A549 (cell line): ENCODE data around the gene ATP9B. TPM values are rescaled to one million over a fixed set of nuclear protein-coding genes. Genes with fewer than 3 reads are reported as not detected.

Experiments
- ATAC-seq, 2 experiments: fragments of 200-7000 bp in 1 of 2; fragments of >200 bp in 1 of 2; cut with Nextera tagmentation in 1 of 2; cut with Tn5 transposase in 1 of 2; 3 replicates each; pipeline versions ENCODE4 v1.8.0 to v1.9.1; 2018 to 2020; ENCODE audit warnings: mild to moderate bottlenecking in 1 of 2, moderate library complexity in 1 of 2
- CTCF ChIA-PET: fragments of 300-600 bp; sonication (Branson Sonifier 250); formaldehyde crosslinking; extraction: SDS; loops from one replicate; lab custom pipeline; 2021; ENCODE audit warnings: antibody characterized with exemption, inconsistent platforms; lab: Yijun Ruan, JAX
- POLR2A ChIA-PET: fragments of 350-600 bp; formaldehyde crosslinking; extraction: SDS; loops from one replicate; lab custom pipeline; 2021; ENCODE audit warnings: antibody characterized with exemption, inconsistent platforms; lab: Yijun Ruan, JAX
- DNase-seq, 2 experiments: peaks; one replicate each; pipeline versions ENCODE4 v3.0.0 to v3.0.0-alpha.2; 2011 to 2016; ENCODE audit warnings: low read depth in 1 of 2, low spot score in 1 of 2
- FAIRE-seq: peaks from 2 replicates; lab custom pipeline; 2011; peaks lifted over from hg19 to GRCh38; lab: Jason Lieb, UNC
- H3K27ac ChIP-seq, 2 experiments: fragments of >200 bp; sonication (Bioruptor Twin); formaldehyde crosslinking; 3 replicates each; pipeline ENCODE4 v1.5.1; 2016 to 2017
- H3K4me1 ChIP-seq: fragments of >200 bp; sonication (Bioruptor Twin); formaldehyde crosslinking; 3 replicates; pipeline ENCODE4 v1.6.1; 2016
- H3K4me2 ChIP-seq: fragments of >200 bp; sonication (Bioruptor Twin); formaldehyde crosslinking; 3 replicates; pipeline ENCODE4 v1.6.1; 2016
- H3K4me3 ChIP-seq: fragments of >200 bp; sonication (Bioruptor Twin); formaldehyde crosslinking; 3 replicates; pipeline ENCODE4 v1.5.1; 2016
- H3K9me3 ChIP-seq: fragments of >200 bp; sonication (Bioruptor Twin); formaldehyde crosslinking; 3 replicates; pipeline ENCODE4 v1.6.1; 2016
- BHLHE40 ChIP-seq: IDR thresholded peaks from 2 replicates; pipeline ENCODE4 v1.6.1; 2012; ENCODE audit warnings: low read depth, low read length, inconsistent platforms
- CEBPB ChIP-seq, 2 experiments: fragments of >200 bp in 1 of 2; sonication (Bioruptor Twin) in 1 of 2; formaldehyde crosslinking in 1 of 2; IDR thresholded peaks; 2 replicates each; pipeline ENCODE4 v1.6.1; 2012 to 2016
- EHMT2 ChIP-seq: fragments of 200-600 bp; sonication (generic); IDR thresholded peaks from 2 replicates; pipeline ENCODE4 v1.6.1; 2016; ENCODE audit warnings: antibody characterized with exemption, low read depth, mild to moderate bottlenecking, moderate library complexity
- FOXS1 ChIP-seq: fragments of 250-450 bp; sonication (Bioruptor Pico); IDR thresholded peaks from 2 replicates; pipeline ENCODE4 v1.5.0; 2020; ENCODE audit warnings: mild to moderate bottlenecking, moderate library complexity
- GATA3 ChIP-seq: IDR thresholded peaks from 2 replicates; pipeline ENCODE4 v1.6.1; 2012; ENCODE audit warnings: borderline replicate concordance
- HEYL ChIP-seq: fragments of 250-450 bp; sonication (Bioruptor Pico); IDR thresholded peaks from 2 replicates; pipeline ENCODE4 v1.8.0; 2021; ENCODE audit warnings: mild to moderate bottlenecking, moderate library complexity
- HOXA7 ChIP-seq: fragments of 250-450 bp; sonication (Bioruptor Pico); IDR thresholded peaks from 2 replicates; pipeline ENCODE4 v1.5.0; 2020; ENCODE audit warnings: mild to moderate bottlenecking, moderate library complexity
- HOXB13 ChIP-seq: fragments of 250-450 bp; sonication (Bioruptor Pico); IDR thresholded peaks from 2 replicates; pipeline ENCODE4 v1.5.0; 2020; ENCODE audit warnings: low read depth, mild to moderate bottlenecking, moderate library complexity
- HOXB5 ChIP-seq: fragments of 250-450 bp; sonication (Bioruptor Pico); IDR thresholded peaks from 2 replicates; pipeline ENCODE4 v1.5.0; 2020; ENCODE audit warnings: mild to moderate bottlenecking, moderate library complexity
- JUN ChIP-seq, 2 experiments: fragments of >200 bp; sonication (Bioruptor Twin); formaldehyde crosslinking; IDR thresholded peaks; 2 replicates in 1 of 2; 3 replicates in 1 of 2; pipeline ENCODE4 v1.6.1; 2016 to 2017
- JUNB ChIP-seq: fragments of >200 bp; sonication (Bioruptor Twin); formaldehyde crosslinking; IDR thresholded peaks from 2 replicates; pipeline ENCODE4 v1.6.1; 2016
- KDM1A ChIP-seq: fragments of 200-600 bp; sonication (generic); IDR thresholded peaks from 2 replicates; pipeline ENCODE4 v1.6.1; 2016; ENCODE audit warnings: low read depth, mild to moderate bottlenecking
- MAFK ChIP-seq: fragments of 450-650 bp; IDR thresholded peaks from 2 replicates; pipeline ENCODE4 v1.6.1; 2014; ENCODE audit not compliant: partially characterized antibody
- MAZ ChIP-seq: fragments of 150-350 bp; IDR thresholded peaks from 2 replicates; pipeline ENCODE4 v1.6.1; 2014; ENCODE audit warnings: antibody characterized with exemption, low read depth, low read length, borderline replicate concordance
- MYC ChIP-seq: IDR thresholded peaks from 2 replicates; pipeline ENCODE4 v1.6.1; 2012; ENCODE audit warnings: mild to moderate bottlenecking, inconsistent platforms, low read length, improper control_type of control experiment, borderline replicate concordance
- NFE2L2 ChIP-seq: fragments of 150-350 bp; conservative IDR thresholded peaks from 2 replicates; pipeline ENCODE4 v1.6.1; 2014; ENCODE audit warnings: low read length
- POLR2AphosphoS2 ChIP-seq: conservative IDR thresholded peaks from 2 replicates; pipeline ENCODE4 v1.6.1; 2012; ENCODE audit warnings: low read length, improper control_type of control experiment, inconsistent platforms
- RAD21 ChIP-seq, 2 experiments: fragments of >200 bp in 1 of 2; sonication (Bioruptor Twin) in 1 of 2; formaldehyde crosslinking in 1 of 2; IDR thresholded peaks in 1 of 2; conservative IDR thresholded peaks in 1 of 2; 2 replicates in 1 of 2; 3 replicates in 1 of 2; pipeline ENCODE4 v1.6.1; 2012 to 2018; ENCODE audit warnings: inconsistent platforms in 1 of 2
- RCOR1 ChIP-seq: fragments of 150-350 bp; IDR thresholded peaks from 2 replicates; pipeline ENCODE4 v1.6.1; 2014; ENCODE audit warnings: antibody characterized with exemption, low read length, low read depth
- TFCP2L1 ChIP-seq: fragments of 250-450 bp; sonication (Bioruptor Pico); IDR thresholded peaks from 2 replicates; pipeline ENCODE4 v1.5.0; 2021; ENCODE audit warnings: mild to moderate bottlenecking
- ZFP36 ChIP-seq: fragments of 450-650 bp; IDR thresholded peaks from 2 replicates; pipeline ENCODE4 v1.6.1; 2014; ENCODE audit warnings: borderline replicate concordance; ENCODE audit not compliant: partially characterized antibody
- ZSCAN20 ChIP-seq: fragments of 250-450 bp; sonication (Bioruptor Pico); IDR thresholded peaks from 2 replicates; pipeline ENCODE4 v1.8.0; 2022; ENCODE audit warnings: mild to moderate bottlenecking, moderate library complexity
- WGBS: methylation state at CpG from one replicate; pipeline ENCODE4 v1.1.6; 2017; ENCODE audit errors: missing lambda C conversion rate; 5-methylcytosine and 5-hydroxymethylcytosine counted together
- polyA plus RNA-seq, 4 experiments: library from polyadenylated mRNA; depleted of rRNA in 3 of 4; stranded (reverse); fragments of >200 nt; fragmentation: RNase III in 1 of 4; extraction: RNeasy Plus Mini Kit Qiagen cat#74134 plus additional on column Dnase treatment in 1 of 4; gene quantifications; 2 replicates in 3 of 4; 3 replicates in 1 of 4; pipeline ENCODE4 v1.2.3, GENCODE V29; 2011 to 2017
- TF ChIP-seq, protein P1 (sequence below): IDR thresholded peaks from 2 replicates; pipeline ENCODE4 v1.6.1; 2012

ATP9B gene
- polyA plus RNA-seq, 2 of the 4 experiments (the other 2 are of a cell fraction), result 22.6 to 35.7 TPM

DNA sequence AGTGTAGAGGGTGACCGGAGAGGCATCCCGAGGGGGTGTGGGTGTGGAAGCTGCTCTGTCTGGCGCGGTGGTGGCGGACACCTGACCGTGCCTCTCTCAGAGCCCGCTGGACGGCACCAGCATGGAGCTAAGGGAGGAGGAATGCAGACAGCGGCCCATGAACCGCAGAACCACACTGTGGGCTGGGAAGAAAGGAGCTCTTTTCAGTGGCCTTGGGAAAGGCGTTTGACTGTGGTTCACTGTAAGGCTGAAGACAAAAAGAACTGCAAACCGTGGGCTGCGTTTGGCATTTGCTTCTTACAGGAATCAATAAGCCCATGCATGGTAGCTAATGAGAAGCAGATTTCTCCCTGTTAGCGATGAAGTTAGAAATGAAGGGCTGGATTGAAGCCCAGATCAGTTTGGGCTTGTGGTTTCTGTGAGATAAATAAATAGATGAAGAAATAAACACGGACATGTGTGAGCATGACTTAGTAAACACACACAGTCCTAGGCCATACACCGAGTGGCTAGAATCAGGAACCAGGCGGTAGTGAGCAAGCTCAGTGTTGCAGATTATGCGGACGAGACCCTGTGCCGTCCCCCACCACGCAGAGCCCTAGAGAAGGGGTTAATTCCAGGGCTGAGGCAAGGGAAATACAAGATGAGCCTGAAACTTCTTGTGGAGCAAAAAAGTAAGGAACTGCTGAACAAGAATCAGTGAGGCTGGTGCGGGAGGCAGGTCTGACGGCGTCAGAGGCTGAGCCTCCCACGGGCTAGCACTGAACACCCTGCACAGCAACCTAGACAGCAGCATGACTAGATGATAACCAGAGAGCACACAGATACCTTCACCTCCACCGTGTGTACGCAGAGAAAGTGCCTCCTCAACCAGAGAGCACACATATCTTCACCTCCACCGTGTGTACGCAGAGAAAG is 297.2 kb downstream of the ATP9B start (continued):
- no peak for TF ChIP-seq RCOR1
- no peak for TF ChIP-seq NFE2L2

DNA sequence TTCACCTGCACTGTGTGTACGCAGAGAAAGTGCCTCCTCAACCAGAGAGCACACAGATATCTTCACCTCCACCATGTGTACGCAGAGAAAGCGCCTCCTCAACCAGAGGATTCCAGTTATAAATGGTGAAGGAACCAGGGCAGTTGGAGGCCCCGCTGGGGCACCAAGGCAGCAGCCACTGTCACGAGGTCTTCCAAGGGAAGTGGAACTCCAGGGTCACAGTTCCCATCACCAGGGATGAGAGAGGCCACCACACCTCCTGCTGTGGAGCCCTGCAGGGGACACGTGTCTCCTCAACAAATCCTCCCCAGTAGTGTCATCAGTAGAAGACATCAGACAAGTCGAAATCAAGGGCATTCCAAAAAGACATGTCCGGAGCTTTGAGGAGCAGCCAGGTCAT is 298.3 kb downstream of the ATP9B start:
- H3K4me2 ChIP-seq, result no peak overlapping the region
- H3K9me3 ChIP-seq, result no peaks in the 10 kb centered on the region
- ATAC-seq, result no peak
- no peak overlapping the region for H3K27ac ChIP-seq
- no peak for FAIRE-seq
- no peak overlapping the region for H3K4me3 ChIP-seq
- H3K4me1 ChIP-seq, result no peaks in the 10 kb centered on the region
- TF ChIP-seq EHMT2 (no peak), ZFP36 (no peak), TFCP2L1 (CRISPR knock-in tag) (no peak), HOXB13 (CRISPR knock-in tag) (no peak), RCOR1 (no peak), MAFK (no peak), HOXB5 (CRISPR knock-in tag) (no peak)
- no peak for DNase-seq
- 97% methylated on average over 5 of the region's 8 CpGs for WGBS
- POLR2A ChIA-PET, result no interaction called here
- CTCF ChIA-PET, result interaction anchor here (1.1 kb wide), 1 partner anchor 11 kb away, joined by 3 read pairs; no protein-coding TSS in a partner anchor

DNA sequence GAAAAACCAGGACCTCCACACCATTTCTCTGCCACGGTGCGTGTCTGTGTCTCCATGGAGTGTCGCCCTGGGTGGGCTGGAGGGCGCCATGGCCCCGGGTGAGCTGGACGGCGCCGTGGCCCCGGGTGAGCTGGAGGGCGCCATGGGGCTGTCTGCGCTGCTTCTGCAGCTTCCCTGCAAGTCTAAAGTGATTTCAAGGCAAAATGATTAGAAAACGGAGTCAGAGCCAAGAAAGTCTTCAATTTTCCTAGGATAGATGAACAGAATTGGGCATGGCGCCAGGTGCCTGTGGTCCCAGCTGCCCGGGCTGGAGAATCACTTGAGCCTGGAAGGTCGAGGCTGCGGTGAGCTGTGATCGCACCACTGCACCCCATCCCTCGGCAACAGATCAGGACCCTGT is 298.8 kb downstream of the ATP9B start:
- no peak for TF ChIP-seq BHLHE40
- TF ChIP-seq HOXB5 (CRISPR knock-in tag), result no peak
- no peak for TF ChIP-seq KDM1A
- TF ChIP-seq MYC, result no peak
- no peak for TF ChIP-seq NFE2L2
- no peak for TF ChIP-seq JUN (IDR thresholded peaks at IDR 0.05)
- no peak for TF ChIP-seq MAZ
- TF ChIP-seq RAD21 (conservative IDR thresholded peaks at IDR 0.05 in 1 of 2, IDR thresholded peaks at IDR 0.05 in 1 of 2), result no peak
- TF ChIP-seq GATA3, result no peak
- no peak for TF ChIP-seq JUNB
- no peak for TF ChIP-seq ZSCAN20 (CRISPR knock-in tag)
- no peak for TF ChIP-seq CEBPB (IDR thresholded peaks at IDR 0.05)
- no peak for TF ChIP-seq POLR2AphosphoS2
- no peak for TF ChIP-seq FOXS1
- no peak for TF ChIP-seq HOXA7 (CRISPR knock-in tag)
- Histone ChIP-seq H3K4me3 (no peak overlapping the region), H3K4me2 (no peak overlapping the region), H3K4me1 (no peaks in the 10 kb centered on the region), H3K27ac (no peak overlapping the region), H3K9me3 (no peaks in the 10 kb centered on the region)
- no peak for ATAC-seq
- ChIA-PET POLR2A (no interaction called here), CTCF (interaction anchor here (0.9 to 1.1 kb wide), 2 partner anchors 11 to 161 kb away, joined by 3 to 4 read pairs; no protein-coding TSS in a partner anchor)
- no peak for FAIRE-seq
- 90% methylated on average over 13 of the region's 18 CpGs for WGBS
- no peak for DNase-seq

DNA sequence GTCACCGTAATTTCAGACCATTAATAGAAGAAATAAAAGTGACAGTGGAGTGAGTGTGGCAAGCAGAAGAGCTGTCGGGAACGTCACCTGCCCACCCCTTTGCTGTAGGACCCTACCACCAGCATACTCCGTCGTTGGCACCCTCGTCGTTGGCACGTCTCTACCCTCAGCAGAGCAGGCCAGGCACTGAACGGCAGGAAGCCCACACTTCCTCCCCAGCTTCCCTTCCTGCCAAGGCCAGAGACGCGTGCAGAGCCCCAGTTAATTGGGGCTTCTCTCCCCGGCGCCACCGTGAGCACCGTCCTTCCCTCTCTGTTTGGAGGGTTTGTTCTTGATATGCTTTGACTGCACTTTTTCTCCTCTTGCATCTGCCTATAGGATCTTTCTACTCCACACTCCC is 299.5 kb downstream of the ATP9B start:
- H3K27ac ChIP-seq, result no peak overlapping the region
- DNase-seq (no peak), ATAC-seq (no peak), FAIRE-seq (no peak)
- CTCF ChIA-PET, result interaction anchor here (0.9 to 1.4 kb wide), 3 partner anchors 10 to 161 kb away, joined by 3 to 4 read pairs (median 4); no protein-coding TSS in a partner anchor
- no peaks in the 10 kb centered on the region for H3K9me3 ChIP-seq
- 95% methylated on average over 15 of the region's 15 CpGs for WGBS
- H3K4me3 ChIP-seq, result no peak overlapping the region
- TF ChIP-seq HOXB5 (CRISPR knock-in tag) (no peak), MAZ (no peak), HEYL (no peak)
- TF ChIP-seq, protein P1, sequence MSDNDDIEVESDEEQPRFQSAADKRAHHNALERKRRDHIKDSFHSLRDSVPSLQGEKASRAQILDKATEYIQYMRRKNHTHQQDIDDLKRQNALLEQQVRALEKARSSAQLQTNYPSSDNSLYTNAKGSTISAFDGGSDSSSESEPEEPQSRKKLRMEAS, result no peak
- POLR2A ChIA-PET, result no interaction called here
- H3K4me1 ChIP-seq, result no peaks in the 10 kb centered on the region
- no peak overlapping the region for H3K4me2 ChIP-seq
